NCI-H146 treated with DMSO at 0.1 percent for 48 hours (cell line): ENCODE measurements around the gene CDKN1C.

Experiments used
- DNase-seq: peaks from one replicate; lab custom pipeline; 2025; ENCODE audit not compliant: unreplicated experiment; lab: John Stamatoyannopoulos, UW

The CDKN1C gene

GRCh38 chr11:2890466-2891294 is 5.1 kb upstream of the CDKN1C start:
- DNase-seq, result no peak

- DNase-seq, result no peak
These were observed 4.0 kb upstream of the CDKN1C start for GRCh38 chr11:2889362-2890273.

DNA sequence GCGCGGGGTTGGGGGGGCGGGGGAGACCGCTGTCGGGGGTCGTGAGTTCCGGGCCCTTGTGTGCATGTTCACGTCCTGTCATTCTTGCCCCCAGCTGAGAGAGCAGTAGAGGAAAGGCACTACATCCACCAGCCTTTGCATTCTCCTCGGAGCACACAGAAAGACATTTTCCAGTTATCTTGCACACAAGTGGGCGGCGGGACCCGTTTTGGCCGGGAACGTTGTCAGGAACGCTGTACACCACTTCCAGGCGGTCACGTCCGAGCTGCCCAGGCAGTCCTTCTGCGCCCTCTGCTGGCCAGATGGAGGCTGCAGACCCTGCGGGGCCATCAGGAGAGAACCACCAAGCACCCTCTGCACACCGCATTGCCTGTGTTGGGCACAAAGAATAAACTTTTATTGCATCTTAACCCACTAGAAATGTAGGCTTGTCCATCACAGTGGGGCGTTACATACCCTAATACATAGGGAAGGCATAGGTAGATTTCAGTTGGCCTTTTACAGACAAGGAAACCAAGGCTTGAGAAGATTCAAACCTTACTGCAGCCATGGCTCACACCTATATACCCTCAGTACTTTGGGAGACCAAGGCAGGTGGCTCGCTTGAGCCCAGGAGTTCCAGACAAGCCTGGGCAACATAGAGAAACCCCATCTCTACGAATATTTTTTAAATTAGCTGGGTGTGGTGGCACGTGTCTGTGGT is 2.8 kb upstream of the CDKN1C start:
- DNase-seq, result peak; percentile 50

- DNase-seq, result no peak
These were observed 2.1 kb upstream of the CDKN1C start for GRCh38 chr11:2887515-2888195.

- no peak for DNase-seq
These were observed 1.4 kb upstream of the CDKN1C start for GRCh38 chr11:2886936-2887335.

DNA sequence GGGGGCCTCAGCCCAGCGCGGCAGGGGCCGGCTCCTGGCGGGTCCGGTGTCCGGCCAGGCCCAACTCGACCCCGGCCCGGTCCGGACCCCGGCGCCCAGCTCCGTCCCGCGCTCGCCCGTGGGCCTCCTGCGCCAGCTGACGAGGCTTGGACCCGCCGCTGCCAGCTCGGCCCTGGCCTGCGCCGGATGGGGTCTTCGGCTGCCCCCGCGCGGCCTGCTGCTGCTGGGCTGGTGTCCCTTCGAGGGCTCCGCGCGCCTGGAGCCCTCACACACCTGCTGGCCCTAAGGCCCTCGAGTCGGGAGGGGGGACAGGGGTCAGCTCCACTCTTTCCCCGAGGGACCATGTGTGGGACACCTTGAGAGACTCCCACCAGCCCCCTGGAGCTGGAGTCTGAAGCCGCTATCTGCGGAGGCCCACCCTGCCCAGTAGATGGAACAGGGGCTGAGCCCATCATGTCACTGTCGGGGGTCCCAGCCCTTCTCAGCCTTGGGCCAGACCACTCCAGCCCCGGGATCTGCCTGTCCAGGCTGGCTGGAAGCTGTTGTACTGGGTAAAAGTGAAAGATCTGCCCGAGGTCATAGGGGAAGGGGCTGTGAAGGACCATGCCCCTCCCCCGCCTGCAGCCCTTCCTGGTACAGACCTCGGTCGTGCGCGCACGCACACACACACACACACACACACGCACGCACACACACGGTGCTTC is 768 bp upstream of the CDKN1C start:
- DNase-seq, result peak; percentile 15

DNA sequence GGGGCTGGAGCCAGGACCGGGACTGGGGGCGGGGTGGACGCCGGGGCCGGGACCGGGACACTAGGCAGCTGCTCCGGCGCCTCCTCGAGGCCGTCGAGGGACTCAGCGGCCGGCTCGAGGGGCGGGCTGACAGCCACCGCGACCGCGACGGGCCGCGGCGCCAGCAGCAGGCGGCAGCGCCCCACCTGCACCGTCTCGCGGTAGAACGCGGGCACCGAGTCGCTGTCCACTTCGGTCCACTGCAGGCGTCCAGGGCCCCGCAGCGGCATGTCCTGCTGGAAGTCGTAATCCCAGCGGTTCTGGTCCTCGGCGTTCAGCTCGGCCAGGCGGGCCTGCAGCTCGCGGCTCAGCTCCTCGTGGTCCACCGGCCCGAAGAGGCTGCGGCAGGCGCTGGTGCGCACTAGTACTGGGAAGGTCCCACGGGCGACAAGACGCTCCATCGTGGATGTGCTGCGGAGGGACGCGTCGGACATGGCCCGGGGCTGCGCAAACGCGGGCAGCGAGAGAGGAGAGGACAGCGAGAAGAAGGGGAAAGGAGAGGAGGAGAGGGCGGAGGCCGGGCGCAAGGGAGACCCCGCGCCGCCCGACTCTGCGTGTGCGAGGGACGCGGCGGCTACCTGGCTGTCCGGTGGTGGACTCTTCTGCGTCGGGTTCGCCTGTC is 428 bp downstream of the CDKN1C start:
- DNase-seq, result no peak

DNA sequence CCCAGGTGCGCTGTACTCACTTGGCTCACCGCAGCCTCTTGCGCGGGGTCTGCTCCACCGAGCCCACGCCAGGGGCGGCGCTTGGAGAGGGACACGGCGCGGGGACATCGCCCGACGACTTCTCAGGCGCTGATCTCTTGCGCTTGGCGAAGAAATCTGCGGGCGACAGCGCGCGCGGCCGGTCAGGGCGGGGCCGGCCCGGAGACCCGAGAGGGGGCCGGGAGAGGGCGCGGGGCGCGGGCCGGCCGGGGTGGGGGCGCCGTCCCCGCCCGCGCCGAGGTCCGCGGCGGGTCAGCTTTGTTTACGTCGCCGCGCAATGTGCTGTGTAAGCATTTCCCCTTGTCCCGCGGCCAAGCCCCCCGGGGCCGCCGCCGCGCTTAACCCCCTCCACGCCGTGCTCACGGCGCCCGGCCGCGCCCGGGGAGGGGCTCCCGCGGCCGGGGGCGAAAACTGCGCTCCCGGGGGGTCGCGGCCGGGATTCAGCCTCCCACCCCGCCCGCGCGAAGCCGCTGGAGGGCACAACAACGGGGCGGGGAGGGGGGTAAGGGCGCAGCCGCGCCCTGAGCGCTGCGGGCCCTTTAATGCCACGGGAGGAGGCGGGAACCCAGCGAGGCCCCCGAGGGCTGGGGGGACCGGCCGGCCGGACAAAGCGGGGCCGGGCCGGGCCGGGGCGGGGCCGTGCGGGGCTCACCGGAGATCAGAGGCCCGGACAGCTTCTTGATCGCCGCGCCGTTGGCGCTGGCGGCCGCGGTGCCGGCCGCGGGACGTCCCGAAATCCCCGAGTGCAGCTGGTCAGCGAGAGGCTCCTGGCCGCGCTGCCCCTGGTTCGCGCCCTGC is 1.4 kb downstream of the CDKN1C start:
- no peak for DNase-seq

DNA sequence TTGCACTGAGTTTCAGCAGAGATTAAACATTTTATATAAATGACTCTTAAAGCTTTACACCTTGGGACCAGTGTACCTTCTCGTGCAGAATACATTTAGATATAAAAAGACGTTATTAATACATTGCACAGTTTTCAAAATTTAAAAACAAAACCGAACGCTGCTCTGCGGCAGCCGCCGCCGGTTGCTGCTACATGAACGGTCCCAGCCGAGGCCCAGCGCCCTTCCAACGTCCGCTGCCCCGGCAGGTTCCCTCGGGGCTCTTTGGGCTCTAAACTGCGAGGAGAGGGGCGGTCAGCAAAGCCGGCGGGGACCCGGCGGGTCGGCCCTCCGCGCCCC is 2.0 kb downstream of the CDKN1C start:
- no peak for DNase-seq

- no peak for DNase-seq
These were observed 3.0 kb downstream of the CDKN1C start for GRCh38 chr11:2882396-2883110.

GRCh38 chr11:2881981-2882375 is 3.6 kb downstream of the CDKN1C start:
- DNase-seq, result no peak

- DNase-seq, result no peak
These were observed 4.2 kb downstream of the CDKN1C start for GRCh38 chr11:2881076-2881980.

- DNase-seq, result no peak
These were observed 4.9 kb downstream of the CDKN1C start for GRCh38 chr11:2880646-2881045.

GRCh38 chr11:2878782-2879181 is 6.8 kb downstream of the CDKN1C start:
- no peak for DNase-seq

DNA sequence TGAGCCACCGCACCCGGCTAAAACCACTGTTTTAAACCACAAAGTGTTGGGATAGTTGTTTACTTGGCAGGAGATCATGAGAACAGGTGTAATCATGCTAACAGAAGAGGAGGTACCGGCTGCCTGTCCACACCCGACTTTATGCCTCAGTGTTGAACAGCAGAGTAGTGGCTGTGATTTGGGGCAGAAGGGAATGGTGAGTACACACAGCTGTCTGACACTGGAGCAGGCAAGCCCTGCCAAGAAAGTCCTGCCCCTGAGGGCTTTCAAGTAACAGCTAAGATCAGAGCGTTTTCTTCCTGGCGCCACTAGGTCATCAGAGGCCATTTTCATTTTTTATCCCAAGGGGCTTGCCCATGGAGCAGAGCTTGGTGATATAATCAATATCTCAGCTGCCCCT is 8.1 kb downstream of the CDKN1C start:
- DNase-seq, result no peak

DNA sequence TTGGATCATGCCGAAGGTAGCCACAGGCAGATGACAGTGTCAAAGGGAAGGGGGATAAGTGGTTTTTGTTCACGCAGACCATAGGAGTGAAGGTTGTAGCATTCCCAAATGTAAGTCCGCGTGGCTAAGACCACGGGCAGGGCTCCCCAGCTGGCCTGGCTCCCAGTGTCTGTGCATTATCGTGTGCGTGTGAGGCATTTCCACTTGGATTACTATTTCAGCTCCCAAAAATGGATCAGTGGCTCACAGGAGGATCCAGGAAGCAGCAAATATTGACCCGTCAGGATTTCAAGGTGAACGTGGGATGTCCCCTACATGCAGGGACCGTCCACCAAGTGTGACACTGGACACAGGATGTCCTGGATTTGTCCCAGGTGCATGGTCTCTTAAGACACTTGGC is 10.6 kb downstream of the CDKN1C start:
- DNase-seq, result no peak

GRCh38 chr11:2870969-2871680 is 14.4 kb downstream of the CDKN1C start:
- DNase-seq, result no peak
